Ishikawa (cell line): Measurements from ENCODE around the gene DAG1.

Source experiments
- CEBPB ChIP-seq: IDR thresholded peaks from 2 replicates; pipeline ENCODE4 v1.6.1; 2012
- CREB1 ChIP-seq: IDR thresholded peaks from 2 replicates; pipeline ENCODE4 v1.6.1; 2012; ENCODE audit warnings: low read depth
- EGR1 ChIP-seq: IDR thresholded peaks from 2 replicates; pipeline ENCODE4 v1.6.1; 2012
- EP300 ChIP-seq: IDR thresholded peaks from 2 replicates; pipeline ENCODE4 v1.6.1; 2012; ENCODE audit warnings: borderline replicate concordance
- FOXM1 ChIP-seq: IDR thresholded peaks from 2 replicates; pipeline ENCODE4 v1.6.1; 2012; ENCODE audit warnings: low read depth, borderline replicate concordance
- NFIC ChIP-seq: IDR thresholded peaks from 2 replicates; pipeline ENCODE4 v1.6.1; 2012
- RAD21 ChIP-seq: IDR thresholded peaks from 2 replicates; pipeline ENCODE4 v1.6.1; 2012; ENCODE audit warnings: low read depth
- TAF1 ChIP-seq: IDR thresholded peaks from 2 replicates; pipeline ENCODE4 v1.6.1; 2012; ENCODE audit warnings: low read depth, mild to moderate bottlenecking
- TCF12 ChIP-seq: IDR thresholded peaks from 2 replicates; pipeline ENCODE4 v1.6.1; 2012; ENCODE audit warnings: low read depth
- TEAD4 ChIP-seq: IDR thresholded peaks from 2 replicates; pipeline ENCODE4 v1.6.1; 2012
- YY1 ChIP-seq: IDR thresholded peaks from 2 replicates; pipeline ENCODE4 v1.6.1; 2012; ENCODE audit warnings: low read depth
- ZBTB7A ChIP-seq: IDR thresholded peaks from 2 replicates; pipeline ENCODE4 v1.6.1; 2012; ENCODE audit warnings: low read depth
- TF ChIP-seq, protein P1 (sequence below): IDR thresholded peaks from 2 replicates; pipeline ENCODE4 v1.6.1; 2012
- TF ChIP-seq, protein P2 (sequence below): IDR thresholded peaks from 2 replicates; pipeline ENCODE4 v1.6.1; 2012; ENCODE audit warnings: low read depth, mild to moderate bottlenecking
- TF ChIP-seq, protein P3 (sequence below): IDR thresholded peaks from 2 replicates; pipeline ENCODE4 v1.6.1; 2012

The DAG1 gene

DNA sequence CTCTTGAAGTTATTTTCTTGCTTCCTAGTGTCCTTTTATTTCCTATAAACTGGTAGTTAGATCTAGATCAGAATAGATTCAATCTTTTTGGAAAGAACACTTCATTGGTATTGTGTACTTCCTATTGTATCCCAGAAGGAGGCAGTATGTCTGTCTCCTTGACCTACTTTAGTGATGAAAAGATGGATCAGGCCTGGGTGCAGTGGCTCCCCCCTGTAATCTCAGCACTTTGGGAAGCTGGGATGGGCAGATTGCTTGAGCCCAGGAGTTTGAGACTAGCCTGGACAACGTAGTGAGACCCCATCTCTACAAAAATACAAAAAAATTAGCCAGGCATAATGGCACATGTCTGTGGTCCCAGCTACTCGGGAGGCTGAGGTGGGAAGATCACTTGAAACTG is 96.2 kb downstream of the DAG1 start:
- TF ChIP-seq EGR1, result no peak
- TF ChIP-seq RAD21, result peak; percentile 62
- TF ChIP-seq TEAD4, result no peak

DNA sequence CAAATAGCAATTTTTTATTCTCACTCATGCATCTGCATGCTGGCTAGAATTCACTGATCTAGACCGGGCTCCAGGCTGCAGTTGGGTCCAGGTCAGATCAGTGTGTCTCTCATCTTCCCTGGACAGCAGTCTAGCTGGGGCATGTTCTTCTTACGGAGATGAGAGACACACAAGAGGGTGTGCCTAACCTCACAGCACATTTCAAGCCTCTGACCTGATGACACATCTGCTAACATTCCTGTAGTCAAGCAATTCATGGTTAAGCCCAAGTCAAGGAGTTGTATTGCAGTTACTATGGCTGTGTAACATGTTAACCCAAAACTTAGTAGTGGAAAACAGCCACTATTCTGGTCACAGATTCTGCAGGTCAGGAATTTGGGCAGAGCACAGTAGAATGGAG is 97.3 kb downstream of the DAG1 start:
- TF ChIP-seq CREB1 (no peak), FOXM1 (no peak), TCF12 (no peak), EGR1 (no peak), RAD21 (no peak), ZBTB7A (no peak), NFIC (no peak), YY1 (no peak), CEBPB (no peak), TEAD4 (no peak)
- TF ChIP-seq, protein P1, sequence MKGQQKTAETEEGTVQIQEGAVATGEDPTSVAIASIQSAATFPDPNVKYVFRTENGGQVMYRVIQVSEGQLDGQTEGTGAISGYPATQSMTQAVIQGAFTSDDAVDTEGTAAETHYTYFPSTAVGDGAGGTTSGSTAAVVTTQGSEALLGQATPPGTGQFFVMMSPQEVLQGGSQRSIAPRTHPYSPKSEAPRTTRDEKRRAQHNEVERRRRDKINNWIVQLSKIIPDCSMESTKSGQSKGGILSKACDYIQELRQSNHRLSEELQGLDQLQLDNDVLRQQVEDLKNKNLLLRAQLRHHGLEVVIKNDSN, result no peak
- TF ChIP-seq, protein P2, sequence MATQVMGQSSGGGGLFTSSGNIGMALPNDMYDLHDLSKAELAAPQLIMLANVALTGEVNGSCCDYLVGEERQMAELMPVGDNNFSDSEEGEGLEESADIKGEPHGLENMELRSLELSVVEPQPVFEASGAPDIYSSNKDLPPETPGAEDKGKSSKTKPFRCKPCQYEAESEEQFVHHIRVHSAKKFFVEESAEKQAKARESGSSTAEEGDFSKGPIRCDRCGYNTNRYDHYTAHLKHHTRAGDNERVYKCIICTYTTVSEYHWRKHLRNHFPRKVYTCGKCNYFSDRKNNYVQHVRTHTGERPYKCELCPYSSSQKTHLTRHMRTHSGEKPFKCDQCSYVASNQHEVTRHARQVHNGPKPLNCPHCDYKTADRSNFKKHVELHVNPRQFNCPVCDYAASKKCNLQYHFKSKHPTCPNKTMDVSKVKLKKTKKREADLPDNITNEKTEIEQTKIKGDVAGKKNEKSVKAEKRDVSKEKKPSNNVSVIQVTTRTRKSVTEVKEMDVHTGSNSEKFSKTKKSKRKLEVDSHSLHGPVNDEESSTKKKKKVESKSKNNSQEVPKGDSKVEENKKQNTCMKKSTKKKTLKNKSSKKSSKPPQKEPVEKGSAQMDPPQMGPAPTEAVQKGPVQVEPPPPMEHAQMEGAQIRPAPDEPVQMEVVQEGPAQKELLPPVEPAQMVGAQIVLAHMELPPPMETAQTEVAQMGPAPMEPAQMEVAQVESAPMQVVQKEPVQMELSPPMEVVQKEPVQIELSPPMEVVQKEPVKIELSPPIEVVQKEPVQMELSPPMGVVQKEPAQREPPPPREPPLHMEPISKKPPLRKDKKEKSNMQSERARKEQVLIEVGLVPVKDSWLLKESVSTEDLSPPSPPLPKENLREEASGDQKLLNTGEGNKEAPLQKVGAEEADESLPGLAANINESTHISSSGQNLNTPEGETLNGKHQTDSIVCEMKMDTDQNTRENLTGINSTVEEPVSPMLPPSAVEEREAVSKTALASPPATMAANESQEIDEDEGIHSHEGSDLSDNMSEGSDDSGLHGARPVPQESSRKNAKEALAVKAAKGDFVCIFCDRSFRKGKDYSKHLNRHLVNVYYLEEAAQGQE, result no peak
- TF ChIP-seq, protein P3, sequence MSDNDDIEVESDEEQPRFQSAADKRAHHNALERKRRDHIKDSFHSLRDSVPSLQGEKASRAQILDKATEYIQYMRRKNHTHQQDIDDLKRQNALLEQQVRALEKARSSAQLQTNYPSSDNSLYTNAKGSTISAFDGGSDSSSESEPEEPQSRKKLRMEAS, result no peak

DNA sequence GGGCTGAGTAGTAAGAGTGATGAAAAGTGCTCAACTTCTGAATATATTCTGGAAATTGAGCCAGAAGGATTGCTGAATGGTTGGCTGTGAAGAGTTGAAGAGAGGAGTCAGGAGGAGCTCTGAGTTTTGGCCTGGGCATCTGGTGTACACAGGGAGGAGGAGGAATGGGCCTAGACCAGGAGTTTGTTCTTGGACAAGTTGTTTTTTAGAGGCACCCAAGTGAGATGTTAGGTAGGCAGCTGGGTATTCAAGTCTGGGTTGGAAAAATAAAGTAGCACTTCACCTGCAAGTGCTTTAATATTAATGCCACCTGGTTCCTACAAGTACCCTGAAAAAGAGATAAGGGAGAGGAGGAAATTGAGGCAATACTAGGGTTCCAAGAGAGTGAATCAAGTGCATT is 98.9 kb downstream of the DAG1 start:
- no peak for TF ChIP-seq NFIC
- TF ChIP-seq, protein P1, result no peak
- TF ChIP-seq EP300, result no peak
- TF ChIP-seq CREB1, result no peak

DNA sequence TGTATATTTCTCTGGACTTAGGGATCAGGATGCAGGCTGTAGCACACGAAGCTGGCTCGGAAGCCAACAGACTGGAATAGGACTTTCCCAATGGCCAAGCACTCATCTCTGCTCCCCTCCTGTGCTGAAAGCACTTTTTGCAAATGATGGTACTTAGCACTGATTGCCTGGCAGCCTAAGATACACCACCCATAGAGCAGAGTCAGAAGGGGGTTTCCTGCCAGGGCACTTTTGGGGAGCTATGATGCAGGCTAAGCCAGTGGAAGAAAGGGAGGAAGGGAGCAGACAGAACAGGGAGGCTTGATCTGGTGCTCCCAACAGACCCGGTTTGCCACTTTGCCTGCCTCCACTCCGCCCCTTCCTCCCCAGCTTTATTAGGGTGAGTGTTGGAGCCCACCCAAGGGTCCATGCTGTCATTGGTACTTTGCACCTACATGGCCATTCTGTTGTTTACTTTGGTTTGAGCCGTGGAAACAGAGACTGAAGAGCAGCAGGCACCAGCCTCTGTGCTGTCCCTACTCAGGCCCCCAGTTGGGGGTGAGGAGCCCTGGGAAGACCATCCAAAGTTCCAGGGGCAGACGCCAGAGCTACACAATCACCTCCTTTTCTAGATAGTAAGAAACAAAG is 100.1 kb downstream of the DAG1 start:
- TF ChIP-seq FOXM1, result no peak
- no peak for TF ChIP-seq TEAD4
- TF ChIP-seq, protein P1, result no peak
- TF ChIP-seq ZBTB7A, result no peak
- TF ChIP-seq YY1, result no peak
- TF ChIP-seq RAD21, result no peak
- TF ChIP-seq, protein P3, result no peak
- TF ChIP-seq TAF1, result no peak

DNA sequence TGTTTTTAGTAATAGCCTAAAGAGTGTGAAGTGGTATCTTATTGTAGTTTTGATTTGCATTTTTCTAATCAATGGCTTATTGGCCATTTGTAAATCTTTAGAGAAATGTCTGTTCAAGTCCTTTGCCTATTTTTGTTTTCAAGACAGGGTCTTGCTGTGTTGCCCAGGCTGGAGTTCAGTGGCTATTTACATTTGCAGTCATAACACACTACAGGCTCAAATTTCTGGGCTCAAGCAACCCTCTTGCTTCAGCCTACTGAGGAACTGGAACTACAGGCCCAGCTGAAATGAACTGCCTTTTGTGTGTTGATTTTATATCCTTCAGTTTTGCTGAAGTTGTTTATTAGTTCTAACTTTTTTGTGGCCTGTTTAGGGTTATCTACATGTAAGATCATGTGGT is 112.1 kb downstream of the DAG1 start:
- TF ChIP-seq, protein P3, result no peak
- TF ChIP-seq EP300, result no peak
- TF ChIP-seq NFIC, result no peak
- TF ChIP-seq FOXM1, result no peak
- no peak for TF ChIP-seq YY1
- TF ChIP-seq, protein P2, result no peak
- no peak for TF ChIP-seq RAD21
